ENCODE measurements around the gene ASPM. TPM values are rescaled to one million over a fixed set of nuclear protein-coding genes. Genes with fewer than 3 reads are reported as not detected.

Gene ASPM
- total and polyA plus RNA-seq, 2 of the 8 experiments (the other 6 are each of a cell fraction or from before 2014, with no cell fraction given) = 5.1 to 50.3 TPM

DNA sequence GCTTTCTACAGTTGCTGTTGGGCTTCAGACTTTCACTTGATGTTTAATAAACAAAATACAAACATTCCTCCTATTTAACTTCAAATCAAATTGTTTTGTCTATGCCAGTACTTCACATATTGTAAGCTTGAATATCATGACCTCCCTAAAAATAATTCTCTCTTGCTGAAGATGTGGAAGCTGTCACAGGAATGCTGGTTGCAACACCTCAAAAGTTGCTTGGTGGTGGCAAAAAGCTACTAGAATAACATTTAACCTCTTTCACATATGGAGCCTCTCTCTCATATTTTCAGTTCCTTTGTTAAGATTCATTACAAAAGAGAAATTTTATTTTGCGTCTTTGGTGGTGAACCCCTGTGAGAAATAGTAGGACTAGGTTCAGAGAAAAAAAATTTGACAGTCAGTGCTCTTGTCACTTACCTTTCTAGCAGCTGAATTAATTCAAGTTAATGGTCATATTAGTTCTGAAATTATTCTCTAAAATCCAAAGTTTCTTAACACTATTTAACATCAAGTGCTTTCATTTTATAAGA, 53.9 kb downstream of the ASPM start:
- no peak overlapping the region for H3K4me2 ChIP-seq (ENCODE audit: insufficient read depth in 1 of 2, low read depth in 2 of 2, low read length in 2 of 2)
- no peak overlapping the region for H4K5ac ChIP-seq (ENCODE audit: insufficient read length, low read depth, low read length)
- FAIRE-seq = no peak
- H3K18ac ChIP-seq (ENCODE audit: extremely low read depth, low read length) = no peak overlapping the region
- no peak overlapping the region for H3K23ac ChIP-seq (ENCODE audit: insufficient read length)
- no peak for DNase-seq (ENCODE audit: low read depth in 1 of 2, low spot score in 2 of 2)
- H2BK12ac ChIP-seq (ENCODE audit: low read depth, low read length) = no peak overlapping the region
- H3K27me3 ChIP-seq (replicated peaks in 1 of 4; ENCODE audit: control insufficient read depth in 3 of 4, extremely low read depth in 1 of 4, insufficient read depth in 3 of 4, low read length in 3 of 4) = no peaks in the 10 kb centered on the region
- H4K8ac ChIP-seq (ENCODE audit: extremely low read depth, insufficient read depth, low read length) = no peak overlapping the region
- peaks cover 2 to 70% (median 26%) of the 10 kb centered on the region in 4 experiments for H3K36me3 ChIP-seq (ENCODE audit: control insufficient read depth in 2 of 4, insufficient read depth in 4 of 4, low read length in 3 of 4)
- H2BK5ac ChIP-seq (ENCODE audit: low read depth, low read length) = no peak overlapping the region
- H2BK15ac ChIP-seq (ENCODE audit: low read length) = no peak overlapping the region
- no peaks in the 10 kb centered on the region for H3K79me1 ChIP-seq (ENCODE audit: low read depth, low read length)
- ChIA-PET CTCF (ENCODE audit: partially characterized antibody) (interaction anchor here (1.6 kb wide), 1 partner anchor 196 kb away, joined by 5 read pairs; no protein-coding TSS in a partner anchor), POLR2A (ENCODE audit: partially characterized antibody) (no interaction called here)
- 91% methylated on average over 1 of the region's 1 CpG; no CpG with 5 or more reads in 1 of the 2 experiments for WGBS, 2 experiments (ENCODE audit: extremely low coverage in 1 of 2, insufficient coverage in 1 of 2, insufficient read length in 1 of 2, insufficient replicate concordance in 2 of 2, low coverage in 1 of 2, low lambda C conversion rate in 2 of 2, missing lambda C conversion rate in 1 of 2)
- H4K91ac ChIP-seq (replicated peaks; ENCODE audit: insufficient read length, low read length) = no peak overlapping the region
- no peak overlapping the region for H2AK5ac ChIP-seq (ENCODE audit: low read depth, low read length)
- no peak overlapping the region for H3K56ac ChIP-seq (replicated peaks; ENCODE audit: insufficient read length, low read depth, low read length)
- H4K20me1 ChIP-seq (replicated peaks in 1 of 2; ENCODE audit: control insufficient read depth in 1 of 2, insufficient read depth in 2 of 2, low read length in 2 of 2) = peaks cover 0 to 3% of the 10 kb centered on the region in 2 experiments
- no peak overlapping the region for H3K4ac ChIP-seq (replicated peaks; ENCODE audit: insufficient read length, low read depth, low read length)
- no peak overlapping the region for H3K14ac ChIP-seq (ENCODE audit: insufficient read length)
- no peak overlapping the region for H3K9ac ChIP-seq (replicated peaks in 1 of 4; ENCODE audit: extremely low read depth in 1 of 4, low read depth in 3 of 4, low read length in 3 of 4)
- no peaks in the 10 kb centered on the region for H3K4me1 ChIP-seq (replicated peaks in 1 of 4; ENCODE audit: control insufficient read depth in 3 of 4, insufficient read depth in 4 of 4, low read length in 3 of 4)
- H3K4me3 ChIP-seq (ENCODE audit: extremely low read depth in 1 of 4, insufficient read depth in 2 of 4, low read depth in 3 of 4, low read length in 4 of 4) = no peak overlapping the region
- H2AFZ ChIP-seq (ENCODE audit: low read length) = no peak overlapping the region
- H3K79me2 ChIP-seq (ENCODE audit: control insufficient read depth in 1 of 2, insufficient read depth in 2 of 2, low read length in 2 of 2) = no peaks in the 10 kb centered on the region
- H3K27ac ChIP-seq (ENCODE audit: low read depth, low read length) = no peak overlapping the region
- H3K23me2 ChIP-seq (ENCODE audit: low read depth, low read length) = no peaks in the 10 kb centered on the region
- H3K9me3 ChIP-seq (ENCODE audit: insufficient read depth in 2 of 2, low read depth in 1 of 2, low read length in 1 of 2) = no peaks in the 10 kb centered on the region
- no peak overlapping the region for H2BK20ac ChIP-seq (ENCODE audit: low read length)
- no peak overlapping the region for H2BK120ac ChIP-seq (replicated peaks; ENCODE audit: low read depth, low read length)
- TF ChIP-seq CREB1 (IDR thresholded peaks at IDR 0.05) (no peak), BRCA1 (IDR thresholded peaks at IDR 0.05; ENCODE audit: low read depth, low read length) (no peak), RXRA (IDR thresholded peaks at IDR 0.05; ENCODE audit: insufficient read depth, low read depth, low read length) (no peak), GABPA (IDR thresholded peaks at IDR 0.05; ENCODE audit: borderline replicate concordance, insufficient read depth, low read length) (no peak), SAP30 (IDR thresholded peaks at IDR 0.05; ENCODE audit: insufficient read depth, insufficient replicate concordance, low read length) (no peak), TEAD4 (IDR thresholded peaks at IDR 0.05; ENCODE audit: low read depth, low read length) (no peak), RAD21 (IDR thresholded peaks at IDR 0.05 in 1 of 2, conservative IDR thresholded peaks at IDR 0.05 in 1 of 2; ENCODE audit: low read depth in 2 of 2, low read length in 2 of 2) (no peak), GTF2F1 (IDR thresholded peaks at IDR 0.05; ENCODE audit: borderline replicate concordance, low read depth, low read length) (no peak), SIX5 (IDR thresholded peaks at IDR 0.05; ENCODE audit: low read depth, low read length) (no peak), TAF1 (IDR thresholded peaks at IDR 0.05; ENCODE audit: low read depth, low read length) (no peak), KDM4A (IDR thresholded peaks at IDR 0.05; ENCODE audit: low read depth, low read length, severe bottlenecking) (no peak)
- TF ChIP-seq, protein P1, sequence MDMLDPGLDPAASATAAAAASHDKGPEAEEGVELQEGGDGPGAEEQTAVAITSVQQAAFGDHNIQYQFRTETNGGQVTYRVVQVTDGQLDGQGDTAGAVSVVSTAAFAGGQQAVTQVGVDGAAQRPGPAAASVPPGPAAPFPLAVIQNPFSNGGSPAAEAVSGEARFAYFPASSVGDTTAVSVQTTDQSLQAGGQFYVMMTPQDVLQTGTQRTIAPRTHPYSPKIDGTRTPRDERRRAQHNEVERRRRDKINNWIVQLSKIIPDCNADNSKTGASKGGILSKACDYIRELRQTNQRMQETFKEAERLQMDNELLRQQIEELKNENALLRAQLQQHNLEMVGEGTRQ (IDR thresholded peaks at IDR 0.05; ENCODE audit: low read length) = no peak

Measured in H1 (cell line).